HCT116 (cell line): Measurements from ENCODE around the gene GCSAM.

Experiments
- CTCF ChIP-seq, 3 experiments: fragments of 200-600 bp in 1 of 3; sonication (generic) in 1 of 3; IDR thresholded peaks in 2 of 3; conservative IDR thresholded peaks in 1 of 3; 2 replicates each; pipeline ENCODE4 v1.5.1; 2012 to 2017; ENCODE audit warnings: low read depth in 2 of 3, low read length in 2 of 3, antibody characterized with exemption in 1 of 3, borderline replicate concordance in 1 of 3, control low read depth in 1 of 3, mild to moderate bottlenecking in 1 of 3, mixed read lengths in 1 of 3, mixed run types in 1 of 3, moderate library complexity in 1 of 3; ENCODE audit not compliant: insufficient read depth in 1 of 3
- ELF1 ChIP-seq: IDR thresholded peaks from 2 replicates; pipeline ENCODE4 v1.6.1; 2012; ENCODE audit warnings: low read depth, borderline replicate concordance
- EZH2 ChIP-seq: fragments of 200-600 bp; sonication (generic); IDR thresholded peaks from 2 replicates; pipeline ENCODE4 v1.6.1; 2017; ENCODE audit warnings: antibody characterized with exemption, mixed run types
- POLR2A ChIP-seq: IDR thresholded peaks from 2 replicates; pipeline ENCODE4 v1.7.0; 2011; ENCODE audit warnings: borderline replicate concordance; ENCODE audit not compliant: insufficient read depth, insufficient read length; ENCODE audit errors: extremely low read depth
- POLR2AphosphoS5 ChIP-seq: IDR thresholded peaks from 2 replicates; pipeline ENCODE4 v1.6.1; 2011; ENCODE audit warnings: mild to moderate bottlenecking, low read depth, low read length, moderate library complexity
- SRF ChIP-seq: IDR thresholded peaks from 2 replicates; pipeline ENCODE4 v1.6.1; 2012; ENCODE audit warnings: low read depth
- YY1 ChIP-seq: IDR thresholded peaks from 2 replicates; pipeline ENCODE4 v1.6.1; 2011; ENCODE audit warnings: low read length, low read depth, moderate library complexity, mild to moderate bottlenecking; ENCODE audit not compliant: insufficient replicate concordance; ENCODE audit errors: extremely low read depth
- ZBTB33 ChIP-seq: IDR thresholded peaks from 2 replicates; pipeline ENCODE4 v1.6.1; 2011; ENCODE audit warnings: mild to moderate bottlenecking, low read length, moderate library complexity; ENCODE audit not compliant: insufficient replicate concordance; ENCODE audit errors: extremely low read depth

- TF ChIP-seq POLR2AphosphoS5 (no peak), POLR2A (no peak), YY1 (no peak), CTCF (IDR thresholded peaks at IDR 0.05 in 2 of 3, conservative IDR thresholded peaks at IDR 0.05 in 1 of 3; ENCODE audit: borderline replicate concordance in 1 of 3, insufficient read depth in 1 of 3, low read depth in 2 of 3, low read length in 2 of 3) (no peak), SRF (no peak), ZBTB33 (no peak), EZH2 (no peak), ELF1 (no peak)
These were observed 9.5 kb downstream of the GCSAM start for GRCh38 chr3:112123548-112123947.
